LNCAP (cell line): ENCODE results near the gene SERPINA5.

Source experiments
- CTCF ChIP-seq: fragments of 450-650 bp; IDR thresholded peaks from 2 replicates; pipeline ENCODE4 v1.5.1; 2017; ENCODE audit warnings: mild to moderate bottlenecking

Gene SERPINA5

GRCh38 chr14:94562941-94563883 is 18.0 kb upstream of the SERPINA5 start:
- TF ChIP-seq CTCF, result no peak

DNA sequence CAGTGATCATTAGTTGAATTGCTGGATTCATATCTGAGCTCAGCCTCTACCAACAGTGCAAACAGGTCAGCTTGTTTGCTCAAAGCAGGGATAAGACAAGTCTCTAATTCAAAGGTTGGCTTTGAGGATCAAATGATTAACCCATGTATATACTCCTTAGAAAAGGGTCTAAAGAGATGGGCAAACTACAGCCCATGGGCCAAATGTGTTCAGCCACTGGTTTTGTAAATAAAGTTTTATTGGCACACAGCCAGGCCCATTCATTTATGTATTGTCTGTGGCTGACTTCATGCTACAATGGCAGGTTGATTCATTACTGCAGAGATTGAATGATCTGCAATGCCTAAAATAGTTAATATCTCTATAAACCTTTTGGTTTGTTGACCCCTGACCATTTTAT is 16.8 kb upstream of the SERPINA5 start:
- no peak for TF ChIP-seq CTCF

GRCh38 chr14:94568186-94568585 is 13.0 kb upstream of the SERPINA5 start:
- TF ChIP-seq CTCF, result no peak

DNA sequence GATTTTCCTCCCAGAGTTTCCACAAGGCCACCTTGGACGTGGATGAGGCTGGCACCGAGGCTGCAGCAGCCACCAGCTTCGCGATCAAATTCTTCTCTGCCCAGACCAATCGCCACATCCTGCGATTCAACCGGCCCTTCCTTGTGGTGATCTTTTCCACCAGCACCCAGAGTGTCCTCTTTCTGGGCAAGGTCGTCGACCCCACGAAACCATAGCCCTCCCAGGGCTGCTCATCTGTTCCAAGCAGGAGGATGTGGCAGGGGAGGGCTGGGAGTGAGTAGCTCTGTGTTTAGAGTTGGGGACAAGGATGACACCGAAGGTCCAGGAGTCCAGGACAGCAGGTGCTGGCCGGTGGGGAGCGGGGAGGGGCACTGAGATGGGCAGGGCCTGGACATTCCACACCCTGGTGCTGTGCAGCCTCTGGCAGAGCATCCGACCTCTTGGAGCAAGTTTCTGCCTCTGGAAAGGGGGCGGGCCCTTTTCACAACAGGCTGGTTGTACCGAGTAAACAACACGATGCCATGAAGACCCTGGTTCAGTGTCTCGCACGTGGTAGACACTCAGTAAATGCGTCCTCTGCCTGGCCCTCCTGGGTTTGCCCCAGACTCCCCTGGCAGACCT is 11.7 kb upstream of the SERPINA5 start:
- TF ChIP-seq CTCF, result no peak

- TF ChIP-seq CTCF, result no peak
These were observed 11.2 kb upstream of the SERPINA5 start for GRCh38 chr14:94570002-94570400.

GRCh38 chr14:94570440-94570839 is 10.8 kb upstream of the SERPINA5 start:
- no peak for TF ChIP-seq CTCF

DNA sequence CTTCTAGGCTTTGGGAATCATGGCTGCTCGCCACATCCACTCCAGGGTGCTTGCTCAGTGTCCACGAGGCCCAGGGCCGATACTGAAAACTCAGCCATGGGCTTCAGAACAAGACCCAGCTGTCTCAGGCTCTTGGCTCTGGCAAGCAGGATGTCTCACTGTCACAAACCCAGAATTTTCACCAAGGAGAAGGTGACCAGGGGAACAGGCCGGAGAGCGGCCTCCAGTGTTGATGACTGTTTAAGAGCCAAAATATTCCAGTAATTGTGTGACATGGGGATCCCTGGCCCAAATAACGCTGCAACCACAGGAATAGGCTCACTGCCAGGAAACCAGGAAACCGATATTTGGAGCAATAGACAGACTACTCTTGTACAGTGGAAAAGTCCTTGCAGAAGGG is 9.8 kb upstream of the SERPINA5 start:
- TF ChIP-seq CTCF, result no peak
